Activated CD4-positive, alpha-beta T cell treated with anti-CD3 and anti-CD28 coated beads, Interleukin-2, amount 50 U/mL, for 4 hours (primary cell): ENCODE data around the gene GALNTL6.
"Not testable (repeated sequence)": the region's sequence is repeated elsewhere in the genome, so short reads cannot be mapped to it uniquely, and the experiment has no call there.

Source experiments
- DNase-seq, 2 experiments: peaks; one replicate each; pipeline ENCODE4 v3.0.0-alpha.2; 2020

GALNTL6 gene

GRCh38 chr4:172830295-172830764, 1017.1 kb downstream of the GALNTL6 start:
- DNase-seq, result no peak

GRCh38 chr4:172836661-172837060, 1023.5 kb downstream of the GALNTL6 start:
- DNase-seq, result no peak

- DNase-seq, result no peak
These were observed 1024.9 kb downstream of the GALNTL6 start for GRCh38 chr4:172838111-172838510.

GRCh38 chr4:172838943-172839342, 1025.7 kb downstream of the GALNTL6 start:
- DNase-seq, result no peak

GRCh38 chr4:172842779-172843178, 1029.6 kb downstream of the GALNTL6 start:
- DNase-seq, result no peak

GRCh38 chr4:172843192-172843591, 1030.0 kb downstream of the GALNTL6 start:
- DNase-seq, result no peak

- no peak for DNase-seq
These were observed 1031.4 kb downstream of the GALNTL6 start for GRCh38 chr4:172844556-172844955.

GRCh38 chr4:172845281-172845680, 1032.1 kb downstream of the GALNTL6 start:
- DNase-seq, result no peak

- no peak for DNase-seq
These were observed 1037.6 kb downstream of the GALNTL6 start for GRCh38 chr4:172850838-172851237.

GRCh38 chr4:172851534-172851933, 1038.3 kb downstream of the GALNTL6 start:
- DNase-seq, result no peak

GRCh38 chr4:172857026-172857425, 1043.8 kb downstream of the GALNTL6 start:
- DNase-seq, result no peak

GRCh38 chr4:172858731-172859230, 1045.6 kb downstream of the GALNTL6 start:
- no peak for DNase-seq

- no peak for DNase-seq
These were observed 1051.9 kb downstream of the GALNTL6 start for GRCh38 chr4:172865103-172865502.

GRCh38 chr4:172865531-172866127, 1052.4 kb downstream of the GALNTL6 start:
- no peak for DNase-seq

GRCh38 chr4:172866421-172866820, 1053.2 kb downstream of the GALNTL6 start:
- no peak for DNase-seq

GRCh38 chr4:172867835-172868234, 1054.6 kb downstream of the GALNTL6 start:
- no peak for DNase-seq

GRCh38 chr4:172868271-172868670, 1055.1 kb downstream of the GALNTL6 start:
- DNase-seq, result no peak

GRCh38 chr4:172869621-172870268, 1056.5 kb downstream of the GALNTL6 start:
- DNase-seq, result no peak

GRCh38 chr4:172871381-172871780, 1058.2 kb downstream of the GALNTL6 start:
- DNase-seq, result no peak

GRCh38 chr4:172874944-172875343, 1061.7 kb downstream of the GALNTL6 start:
- DNase-seq, result no peak

- no peak for DNase-seq
These were observed 1063.2 kb downstream of the GALNTL6 start for GRCh38 chr4:172876394-172876793.

- no peak for DNase-seq
These were observed 1068.4 kb downstream of the GALNTL6 start for GRCh38 chr4:172881645-172882044.

GRCh38 chr4:172887358-172887757, 1074.2 kb downstream of the GALNTL6 start:
- DNase-seq, result not testable (repeated sequence)

GRCh38 chr4:172887959-172888358, 1074.8 kb downstream of the GALNTL6 start:
- no peak for DNase-seq

GRCh38 chr4:172892300-172892699, 1079.1 kb downstream of the GALNTL6 start:
- DNase-seq, result no peak
